Measurements from ENCODE around the gene ITPR3. TPM values are rescaled to one million over a fixed set of nuclear protein-coding genes. Genes with fewer than 3 reads are reported as not detected.
A peak's percentile ranks its signal among the peaks of the same experiment; 100 is the strongest.
"Not testable (repeated sequence)": the region's sequence is repeated elsewhere in the genome, so short reads cannot be mapped to it uniquely, and the experiment has no call there.

Gene ITPR3
- total and polyA plus RNA-seq, 2 donors (not counting 3 experiments of a cell fraction or from before 2014, with no cell fraction given) = 28.8 to 52.2 TPM

DNA sequence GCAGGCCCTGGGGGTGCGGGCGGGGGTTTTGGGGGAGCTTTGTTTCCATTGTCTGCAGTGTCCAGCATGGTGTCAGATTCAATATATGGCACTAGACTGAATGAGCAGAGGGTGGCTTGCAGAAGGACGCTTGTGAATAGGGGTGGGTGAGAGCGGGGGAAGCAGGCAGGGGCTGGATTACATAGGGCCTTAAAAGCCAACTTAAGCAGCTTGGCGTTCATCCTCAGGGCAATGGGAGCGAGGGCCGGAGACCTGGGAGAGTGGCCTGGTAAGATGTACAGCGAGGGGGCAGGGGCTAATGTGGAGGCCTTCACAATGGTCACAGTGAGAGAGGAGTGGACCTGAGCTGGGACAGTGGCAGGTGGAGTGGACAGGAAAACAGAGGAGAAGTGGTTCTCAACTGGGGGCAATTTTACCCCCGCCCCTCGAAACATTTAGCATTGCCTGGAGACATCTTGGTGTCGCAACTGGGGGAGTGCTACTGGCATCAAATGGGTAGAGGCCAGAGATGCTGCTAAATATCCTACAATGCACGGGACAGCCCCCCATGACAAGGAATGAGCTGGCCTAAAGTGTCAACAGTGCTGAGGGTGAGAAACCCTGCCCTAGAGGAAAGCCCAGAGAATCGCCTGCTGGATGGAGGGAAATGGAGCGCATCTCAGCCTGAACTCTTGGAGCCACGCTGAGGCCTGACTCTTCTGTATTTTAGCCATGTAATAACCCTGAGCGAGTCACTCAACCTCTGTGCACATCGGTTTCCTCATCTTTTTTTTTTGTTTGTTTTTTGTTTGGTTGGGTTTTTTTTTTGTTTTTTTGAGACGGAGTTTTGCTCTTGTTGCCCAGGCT is 25.9 kb upstream of the ITPR3 start:
- dilution Hi-C loops (cut with MboI; ENCODE audit: extremely low pct_ligation_motif_present, low sequenced_read_pairs) = no loop called here
- CTCF ChIA-PET = interaction anchor here (0.7 to 1.7 kb wide), 4 partner anchors 12 to 105 kb away, joined by 3 to 7 read pairs (median 4); no protein-coding TSS in a partner anchor

DNA sequence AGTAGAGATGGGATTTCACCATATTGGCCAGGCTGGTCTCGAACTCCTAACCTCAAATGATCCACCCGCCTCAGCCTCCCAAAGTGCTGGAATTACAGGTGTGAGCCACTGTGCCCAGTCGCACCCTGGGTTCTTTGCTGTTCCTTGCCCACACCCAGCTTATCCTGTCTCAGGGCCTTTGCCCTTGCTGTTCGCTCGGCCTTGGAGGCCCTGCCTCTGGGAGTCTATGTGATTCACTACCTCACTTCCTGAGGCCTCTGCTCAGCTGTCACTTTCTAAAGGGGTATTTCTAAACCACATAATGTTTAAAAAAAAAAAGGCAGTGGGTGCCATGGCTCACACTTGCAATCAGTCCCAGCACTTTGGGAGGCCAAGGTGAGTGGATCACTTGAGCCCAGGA is 24.2 kb upstream of the ITPR3 start:
- H3K9me3 ChIP-seq (replicated peaks; ENCODE audit: control insufficient read depth, insufficient read depth, low read length); CTCF ChIA-PET; intact Hi-C loops (cut with micrococcal nuclease); H3K27ac ChIP-seq (ENCODE audit: insufficient read depth, low read depth, low read length); H3K36me3 ChIP-seq (ENCODE audit: control insufficient read depth in 2 of 2, extremely low read depth in 1 of 2, insufficient read depth in 2 of 2, low read length in 2 of 2); H3K4me3 ChIP-seq (replicated peaks in 1 of 3; ENCODE audit: insufficient read depth in 1 of 3, low read depth in 1 of 3, low read length in 3 of 3); H3K4me1 ChIP-seq (ENCODE audit: control insufficient read depth, extremely low read depth, insufficient read depth, low read length); POLR2A ChIA-PET; H3K9me1 ChIP-seq (replicated peaks; ENCODE audit: control insufficient read depth, extremely low read depth, insufficient read depth, low read length); H3K4me2 ChIP-seq (ENCODE audit: insufficient read depth, low read length); H3K27me3 ChIP-seq (ENCODE audit: control insufficient read depth in 2 of 2, insufficient read depth in 2 of 2, low read length in 2 of 2); dilution Hi-C loops (cut with MboI; ENCODE audit: extremely low pct_ligation_motif_present, low sequenced_read_pairs); H3K9ac ChIP-seq (replicated peaks; ENCODE audit: extremely low read depth, insufficient read depth, low read length); H3K79me2 ChIP-seq (ENCODE audit: control insufficient read depth, insufficient read depth, low read length); BruUV-seq (replicated peaks); H4K20me1 ChIP-seq (replicated peaks; ENCODE audit: control insufficient read depth, extremely low read depth, insufficient read depth, low read length); FAIRE-seq; DNase-seq (ENCODE audit: low read depth, low spot score): not testable (repeated sequence)
- H2AFZ ChIP-seq (ENCODE audit: low read depth, low read length) = peak overlapping the region; percentile 54

More for the DNA sequence above, 25.9 kb upstream of the ITPR3 start:
- Histone ChIP-seq H3K9ac (replicated peaks; ENCODE audit: extremely low read depth, insufficient read depth, low read length) (no peak overlapping the region), H3K36me3 (ENCODE audit: control insufficient read depth in 2 of 2, extremely low read depth in 1 of 2, insufficient read depth in 2 of 2, low read length in 2 of 2) (no peaks in the 10 kb centered on the region), H3K4me1 (ENCODE audit: control insufficient read depth, extremely low read depth, insufficient read depth, low read length) (peaks cover 14% of the 10 kb centered on the region), H4K20me1 (replicated peaks; ENCODE audit: control insufficient read depth, extremely low read depth, insufficient read depth, low read length) (no peaks in the 10 kb centered on the region), H3K4me3 (replicated peaks in 1 of 3; ENCODE audit: insufficient read depth in 1 of 3, low read depth in 1 of 3, low read length in 3 of 3) (no peak overlapping the region), H3K9me1 (replicated peaks; ENCODE audit: control insufficient read depth, extremely low read depth, insufficient read depth, low read length) (no peaks in the 10 kb centered on the region), H3K27ac (ENCODE audit: insufficient read depth, low read depth, low read length) (no peak overlapping the region), H3K4me2 (ENCODE audit: insufficient read depth, low read length) (no peak overlapping the region), H2AFZ (ENCODE audit: low read depth, low read length) (no peak overlapping the region), H3K79me2 (ENCODE audit: control insufficient read depth, insufficient read depth, low read length) (no peaks in the 10 kb centered on the region), H3K27me3 (ENCODE audit: control insufficient read depth in 2 of 2, insufficient read depth in 2 of 2, low read length in 2 of 2) (no peaks in the 10 kb centered on the region), H3K9me3 (replicated peaks; ENCODE audit: control insufficient read depth, insufficient read depth, low read length) (no peaks in the 10 kb centered on the region)
- intact Hi-C loops (cut with micrococcal nuclease) = no loop called here
- peak; percentile 60 for TF ChIP-seq FOS (IDR thresholded peaks at IDR 0.05; ENCODE audit: borderline replicate concordance, insufficient read depth, low read length)
- TF ChIP-seq, protein P1, sequence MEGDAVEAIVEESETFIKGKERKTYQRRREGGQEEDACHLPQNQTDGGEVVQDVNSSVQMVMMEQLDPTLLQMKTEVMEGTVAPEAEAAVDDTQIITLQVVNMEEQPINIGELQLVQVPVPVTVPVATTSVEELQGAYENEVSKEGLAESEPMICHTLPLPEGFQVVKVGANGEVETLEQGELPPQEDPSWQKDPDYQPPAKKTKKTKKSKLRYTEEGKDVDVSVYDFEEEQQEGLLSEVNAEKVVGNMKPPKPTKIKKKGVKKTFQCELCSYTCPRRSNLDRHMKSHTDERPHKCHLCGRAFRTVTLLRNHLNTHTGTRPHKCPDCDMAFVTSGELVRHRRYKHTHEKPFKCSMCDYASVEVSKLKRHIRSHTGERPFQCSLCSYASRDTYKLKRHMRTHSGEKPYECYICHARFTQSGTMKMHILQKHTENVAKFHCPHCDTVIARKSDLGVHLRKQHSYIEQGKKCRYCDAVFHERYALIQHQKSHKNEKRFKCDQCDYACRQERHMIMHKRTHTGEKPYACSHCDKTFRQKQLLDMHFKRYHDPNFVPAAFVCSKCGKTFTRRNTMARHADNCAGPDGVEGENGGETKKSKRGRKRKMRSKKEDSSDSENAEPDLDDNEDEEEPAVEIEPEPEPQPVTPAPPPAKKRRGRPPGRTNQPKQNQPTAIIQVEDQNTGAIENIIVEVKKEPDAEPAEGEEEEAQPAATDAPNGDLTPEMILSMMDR (IDR thresholded peaks at IDR 0.05; ENCODE audit: extremely low read depth in 1 of 2, insufficient read depth in 1 of 2, low read depth in 1 of 2, low read length in 2 of 2) = no peak
- TF ChIP-seq EZH2 (IDR thresholded peaks at IDR 0.05; ENCODE audit: borderline replicate concordance, low read depth, low read length, severe bottlenecking) = no peak
- POLR2A ChIA-PET = interaction anchor here (0.5 to 0.9 kb wide), 2 partner anchors 22 to 123 kb away, joined by 5 read pairs; no protein-coding TSS in a partner anchor
- FAIRE-seq = no peak
- DNase-seq (ENCODE audit: low read depth, low spot score) = no peak
- no TSS peak for BruUV-seq (replicated peaks)

All from endothelial cell of umbilical vein (primary cell).